ENCODE data around the gene DMD.
"Not testable (repeated sequence)": the region's sequence is repeated elsewhere in the genome, so short reads cannot be mapped to it uniquely, and the experiment has no call there.

DMD gene

GRCh38 chrX:32842053-32842452 is 369.3 kb downstream of the DMD start:
- DNase-seq = no peak

DNA sequence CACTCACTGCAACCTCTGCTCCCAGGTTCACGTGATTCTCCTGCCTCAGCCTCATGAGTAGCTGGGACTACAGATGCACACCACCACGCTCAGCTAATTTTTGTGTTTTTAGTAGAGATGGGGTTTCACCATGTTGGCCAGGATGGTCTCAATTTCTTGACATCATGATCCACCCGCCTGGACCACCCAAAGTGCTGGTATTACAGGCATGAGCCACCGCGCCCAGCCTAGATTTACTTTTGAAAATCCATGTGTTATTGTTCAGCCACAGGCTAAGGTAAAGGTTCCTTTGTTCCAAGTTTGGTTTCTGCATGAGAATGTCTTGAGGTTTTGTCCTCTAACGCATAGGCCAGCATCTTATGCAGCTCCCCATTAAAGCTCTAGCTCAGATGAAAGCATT is 371.6 kb downstream of the DMD start:
- no peak for DNase-seq

DNA sequence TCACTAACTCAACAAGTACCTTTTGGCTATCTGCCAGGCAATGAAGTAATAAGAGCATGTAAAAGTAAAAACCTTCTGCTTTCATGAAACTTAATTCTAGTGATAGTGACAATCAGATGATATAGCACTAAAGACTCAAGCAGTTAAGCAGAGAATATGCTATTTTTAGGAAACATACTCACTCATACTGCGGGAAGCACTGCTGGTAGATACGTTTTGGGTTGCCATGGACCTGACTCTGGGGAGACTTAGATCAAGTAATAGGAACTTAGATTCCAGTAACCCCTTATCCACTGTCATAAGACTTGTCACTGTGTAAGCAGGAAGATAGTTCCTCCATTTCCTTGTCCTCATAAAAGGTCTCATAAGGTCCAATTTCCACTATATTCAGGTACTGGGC is 386.3 kb downstream of the DMD start:
- DNase-seq = no peak

- no peak for DNase-seq
Observed at GRCh38 chrX:32804034-32804433, 407.3 kb downstream of the DMD start.

GRCh38 chrX:32798990-32799389 is 412.4 kb downstream of the DMD start:
- DNase-seq = no peak

DNA sequence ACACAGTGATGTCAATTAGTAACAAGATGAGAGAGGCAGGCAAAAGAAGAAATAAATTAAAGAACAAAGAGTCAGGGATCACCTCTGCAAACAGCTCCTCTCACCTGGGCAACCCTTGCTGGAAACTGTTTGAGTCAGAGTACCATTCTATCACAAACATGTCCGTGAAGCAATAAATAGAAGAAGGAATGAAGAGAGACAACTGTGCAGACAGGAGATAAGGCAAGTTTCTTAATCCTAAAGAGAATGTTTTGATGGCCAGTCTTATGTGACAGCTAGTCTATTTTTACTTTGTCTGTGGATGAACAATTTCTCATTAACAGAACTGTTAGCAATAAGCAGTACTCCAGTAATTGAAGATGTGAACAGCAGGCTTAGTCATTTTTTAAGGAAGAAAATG is 422.4 kb downstream of the DMD start:
- no peak for DNase-seq

GRCh38 chrX:32780109-32780508 is 431.2 kb downstream of the DMD start:
- DNase-seq = no peak

DNA sequence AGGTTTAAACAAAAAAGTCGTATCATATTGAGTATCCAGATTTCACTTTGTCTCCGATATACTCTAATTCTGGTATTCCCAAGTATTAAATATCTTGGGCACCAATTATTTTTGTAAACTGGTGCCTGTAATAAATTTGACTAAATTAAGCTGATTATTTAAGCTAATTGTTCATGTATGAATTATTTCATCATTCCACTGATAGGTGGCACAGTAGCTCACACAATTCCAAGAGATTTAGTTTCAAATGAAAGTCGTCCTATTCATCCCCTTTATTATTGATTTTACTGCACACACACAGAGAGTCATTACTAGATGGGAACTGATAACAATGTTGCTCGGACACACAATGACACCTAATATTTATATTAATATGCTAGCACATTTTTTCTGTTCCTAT is 432.4 kb downstream of the DMD start:
- no peak for DNase-seq

DNA sequence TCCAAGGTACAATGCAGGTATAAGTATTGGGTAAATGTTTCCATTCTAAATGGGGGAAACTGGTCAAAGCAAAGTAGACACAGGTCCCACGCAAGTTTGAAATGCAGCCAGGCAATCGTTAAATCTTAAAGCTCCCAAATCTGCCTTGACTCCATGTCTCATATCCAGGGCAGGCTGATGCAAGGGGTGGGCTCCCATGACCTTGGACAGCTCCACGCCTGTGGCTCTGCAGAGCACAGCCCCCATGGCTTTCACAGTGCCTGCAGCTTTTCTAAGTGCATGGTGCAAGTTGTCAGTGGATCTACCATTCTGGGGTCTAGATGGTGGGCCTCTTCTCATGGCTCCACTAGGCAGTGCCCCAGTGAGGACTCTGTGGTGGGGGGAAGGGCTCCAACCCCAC is 436.4 kb downstream of the DMD start:
- no peak for DNase-seq

DNA sequence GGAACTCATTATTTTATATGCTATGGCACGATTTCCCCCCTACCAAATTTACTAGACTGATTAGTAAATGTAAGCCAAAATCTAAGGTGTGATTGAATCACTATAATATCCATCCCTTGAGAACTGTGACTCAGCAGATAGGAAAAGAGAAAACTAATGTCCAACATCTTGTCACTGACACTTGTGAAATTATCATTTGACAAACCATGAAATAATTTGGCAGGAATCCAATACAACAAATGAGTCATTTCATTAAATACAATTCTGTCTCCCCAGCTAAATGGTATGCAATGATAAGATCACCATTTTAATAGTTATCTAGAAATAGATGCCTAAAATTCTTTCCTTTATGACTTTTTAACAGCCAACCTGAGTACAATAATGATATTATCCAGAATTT is 462.3 kb downstream of the DMD start:
- DNase-seq = no peak

GRCh38 chrX:32745323-32745722 is 466.0 kb downstream of the DMD start:
- DNase-seq = no peak

- DNase-seq = no peak
Observed at GRCh38 chrX:32744921-32745320, 466.4 kb downstream of the DMD start.

GRCh38 chrX:32741910-32742309 is 469.4 kb downstream of the DMD start:
- DNase-seq = no peak

DNA sequence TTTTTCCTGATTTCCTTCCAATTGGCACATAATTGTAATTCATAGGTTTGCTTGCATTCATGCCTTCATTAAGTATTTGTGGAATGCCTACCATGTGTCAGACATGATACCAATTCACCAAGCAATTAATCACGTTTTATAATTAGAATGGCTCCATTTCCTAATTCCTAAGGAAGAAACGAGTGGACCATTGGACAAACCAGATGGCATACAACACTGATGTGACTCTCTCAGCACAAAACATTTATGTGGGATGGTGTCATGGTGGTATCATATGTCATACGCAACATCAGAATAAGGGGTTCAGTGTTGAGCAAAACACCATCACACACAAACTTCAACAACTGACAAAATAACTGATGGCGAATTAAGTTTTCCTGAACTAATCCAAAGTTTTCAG is 502.8 kb downstream of the DMD start:
- DNase-seq = no peak

- not testable (repeated sequence) for DNase-seq
Observed at GRCh38 chrX:32705385-32705784, 506.0 kb downstream of the DMD start.

DNA sequence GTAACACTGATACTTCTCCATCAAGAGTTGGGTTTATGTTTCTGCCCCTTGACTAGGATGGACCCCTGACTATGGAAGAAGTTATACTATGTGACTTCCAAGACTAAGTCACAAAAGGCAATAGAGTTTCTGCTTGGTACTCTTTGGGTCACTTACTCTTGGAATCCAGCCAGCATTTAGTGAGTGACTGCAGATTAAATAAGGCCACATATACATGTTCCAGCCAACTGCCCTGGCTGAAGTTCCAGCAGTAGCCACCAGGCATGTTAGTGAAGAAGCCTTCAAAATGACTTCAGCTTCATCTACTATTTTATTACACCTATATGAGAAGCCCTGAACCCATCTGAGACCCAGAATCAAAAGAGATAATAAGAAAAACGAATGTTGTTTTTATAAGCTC is 524.0 kb downstream of the DMD start:
- DNase-seq = no peak

DNA sequence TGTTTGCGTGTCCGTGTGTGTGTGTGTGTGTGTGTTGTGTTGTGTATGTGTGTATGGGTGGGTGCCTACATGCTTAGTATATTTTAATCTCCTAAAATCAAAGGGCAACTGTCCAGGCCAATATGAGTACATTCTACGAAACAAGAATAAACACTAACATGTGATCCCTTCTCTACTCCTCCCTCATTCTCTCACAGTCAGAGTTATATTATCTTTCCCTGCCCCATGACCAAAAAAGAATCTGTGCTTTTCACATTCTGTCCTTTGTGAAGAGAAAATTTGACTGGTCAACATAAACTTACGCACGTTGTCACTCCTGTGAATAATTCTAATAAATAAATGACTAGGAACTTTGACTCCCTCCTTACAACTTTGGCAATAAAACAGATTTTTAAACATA is 532.9 kb downstream of the DMD start:
- no peak for DNase-seq

DNA sequence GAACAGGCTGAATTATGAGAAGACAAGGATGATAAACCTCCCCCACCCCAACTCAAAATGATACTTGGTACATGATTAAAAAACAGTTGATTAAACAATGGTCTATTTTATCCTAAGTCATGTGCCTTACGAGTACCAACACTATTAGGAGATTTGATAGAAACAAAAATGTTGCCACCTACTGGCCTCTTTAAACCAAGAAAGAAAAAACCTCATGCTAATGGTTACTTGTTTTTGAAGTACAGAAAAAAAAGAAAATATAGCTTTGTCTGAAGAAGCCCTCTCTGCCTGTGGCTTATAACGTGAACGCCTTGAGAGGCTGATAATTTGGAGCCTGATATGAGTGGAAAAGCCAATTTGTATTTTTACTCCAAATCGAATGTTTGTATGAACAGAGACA is 538.2 kb downstream of the DMD start:
- no peak for DNase-seq

GRCh38 chrX:32662516-32662915 is 548.8 kb downstream of the DMD start:
- DNase-seq = no peak

DNA sequence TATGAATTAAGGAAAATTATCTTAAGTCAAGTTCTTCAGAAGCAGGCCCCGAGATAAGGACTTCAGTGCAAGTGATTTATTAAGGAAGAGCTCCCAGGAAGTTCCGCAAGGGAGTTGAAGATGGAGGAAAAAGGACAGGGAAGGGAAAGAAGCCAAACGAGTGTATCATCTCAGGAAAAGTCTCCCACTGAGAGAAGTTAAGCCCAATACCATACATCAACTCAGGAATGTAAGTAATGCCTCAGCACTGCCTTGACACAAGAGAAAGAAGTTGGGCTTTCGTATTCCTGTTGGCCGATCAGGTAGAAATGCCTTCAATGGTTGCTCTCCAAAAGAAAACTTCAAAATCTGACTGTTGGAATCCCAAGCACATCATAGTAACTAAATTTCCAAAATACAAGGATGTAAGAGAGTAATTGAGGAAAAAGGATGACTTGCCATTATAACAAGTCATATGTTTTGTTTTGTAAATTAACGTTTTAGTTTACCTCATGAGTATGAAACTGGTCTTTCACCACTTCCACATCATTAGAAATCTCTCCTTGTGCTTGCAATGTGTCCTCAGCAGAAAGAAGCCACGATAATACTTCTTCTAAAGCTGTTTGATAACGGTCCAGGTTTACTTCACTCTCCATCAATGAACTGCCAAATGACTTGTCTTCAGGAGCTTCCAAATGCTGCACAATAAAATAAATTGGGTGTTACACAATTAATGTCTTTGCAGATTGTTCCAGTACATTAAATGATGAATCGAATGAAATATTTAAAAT is 566.7 kb downstream of the DMD start:
- no peak for DNase-seq

DNA sequence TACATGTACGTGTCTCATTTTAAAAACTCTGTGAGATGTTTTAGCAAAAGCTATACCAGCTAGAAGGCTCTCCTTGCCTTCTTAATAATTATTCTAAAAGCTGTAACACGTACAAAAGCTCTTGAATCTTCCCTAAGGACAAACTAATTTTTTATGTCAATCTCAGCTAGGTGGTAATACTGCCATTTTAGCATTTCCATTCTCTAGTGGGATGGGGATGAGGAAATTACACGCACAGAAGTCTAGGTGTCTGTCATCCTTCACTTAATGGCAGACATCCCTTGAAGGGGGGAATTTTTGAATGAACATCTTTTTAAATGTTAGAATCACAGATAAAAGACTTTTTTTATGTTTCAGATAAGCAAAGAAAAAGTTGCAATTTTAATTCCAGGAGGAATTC is 569.1 kb downstream of the DMD start:
- no peak for DNase-seq

DNA sequence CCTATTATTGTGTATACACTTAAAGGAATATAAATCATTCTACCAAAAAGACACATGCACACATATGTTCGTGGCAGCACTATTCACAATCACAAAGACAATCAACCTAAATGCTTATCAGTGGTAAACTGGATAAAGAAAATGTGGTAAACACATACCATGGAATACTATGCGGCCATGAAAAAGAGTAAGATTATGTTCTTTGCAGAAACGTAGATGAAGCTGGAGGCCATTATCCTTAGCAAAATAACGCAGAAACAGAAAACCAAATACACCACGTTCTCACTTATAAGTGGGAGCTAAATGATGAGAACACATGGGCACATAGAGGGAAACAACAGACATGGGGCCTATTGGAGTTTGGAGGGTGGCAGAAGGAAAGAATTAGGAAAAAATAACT is 593.2 kb downstream of the DMD start:
- no peak for DNase-seq

DNA sequence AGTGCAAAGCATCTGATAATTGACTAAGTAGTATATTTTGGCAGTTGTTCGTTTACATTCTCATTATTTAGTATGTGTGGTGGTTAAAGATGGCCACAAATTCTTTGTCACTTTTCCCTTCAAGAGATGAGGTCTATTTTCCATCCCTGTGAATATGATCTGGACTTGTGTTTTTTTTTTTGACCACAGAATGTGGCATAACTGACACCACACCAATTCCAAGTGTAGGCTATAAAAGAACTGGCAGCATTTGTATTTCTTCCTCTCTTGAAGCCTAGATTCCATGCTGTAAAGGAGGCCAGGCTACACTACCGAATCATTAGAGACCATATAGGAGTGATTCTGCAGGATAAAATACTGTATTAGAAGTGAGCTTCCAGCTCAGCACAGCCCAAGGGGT is 596.6 kb downstream of the DMD start:
- no peak for DNase-seq

- no peak for DNase-seq
Observed at GRCh38 chrX:32599156-32599555, 612.2 kb downstream of the DMD start.

DNA sequence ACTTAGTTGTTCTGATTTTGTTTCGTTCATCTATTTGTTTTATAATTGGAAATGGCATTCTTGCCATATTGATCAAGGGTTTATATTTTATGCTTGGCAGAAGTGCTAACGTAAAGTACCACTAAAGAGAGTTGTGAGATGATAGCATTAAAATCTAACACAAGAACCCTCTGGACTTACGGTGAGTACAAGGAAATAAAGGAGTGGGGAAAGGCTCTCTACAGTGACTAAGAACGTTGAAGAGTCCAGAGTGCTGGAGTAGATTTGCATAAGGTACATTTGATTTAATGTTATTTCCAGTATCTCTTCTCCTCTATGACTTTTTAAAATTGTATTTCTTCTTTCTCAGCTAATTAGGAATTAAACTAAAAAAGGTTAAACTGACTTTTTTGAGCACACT is 612.6 kb downstream of the DMD start:
- no peak for DNase-seq

GRCh38 chrX:32597777-32598176 is 613.6 kb downstream of the DMD start:
- no peak for DNase-seq

Measured in activated CD8-positive, alpha-beta memory T cell treated with anti-CD3 and anti-CD28 coated beads, Interleukin-2, amount 50 U/mL, for 4 hours (primary cell).